HepG2 (cell line): ENCODE data around the gene METRN. TPM values are rescaled to one million over a fixed set of nuclear protein-coding genes. Genes with fewer than 3 reads are reported as not detected.

Source experiments
- ARID2 ChIP-seq: sonication (generic); formaldehyde crosslinking; IDR thresholded peaks from 2 replicates; pipeline ENCODE4 v1.8.1; 2022; ENCODE audit warnings: mild to moderate bottlenecking, missing genetic modification reagents, borderline replicate concordance
- CEBPB ChIP-seq: IDR thresholded peaks from 2 replicates; pipeline ENCODE4 v1.6.1; 2011; ENCODE audit warnings: low read depth, low read length, improper control_type of control experiment, borderline replicate concordance
- EEA1 ChIP-seq: sonication (generic); formaldehyde crosslinking; IDR thresholded peaks from 2 replicates; pipeline ENCODE4 v1.5.1; 2020; ENCODE audit warnings: mild to moderate bottlenecking, missing genetic modification reagents, borderline replicate concordance
- HCFC1 ChIP-seq: fragments of 150-350 bp; IDR thresholded peaks from 2 replicates; pipeline ENCODE4 v1.6.1; 2014; ENCODE audit warnings: low read depth, low read length
- HIVEP1 ChIP-seq: sonication (generic); formaldehyde crosslinking; IDR thresholded peaks from 2 replicates; pipeline ENCODE4 v1.4.0; 2020; ENCODE audit warnings: mild to moderate bottlenecking, missing genetic modification reagents
- MIER3 ChIP-seq: IDR thresholded peaks from 2 replicates; pipeline ENCODE4 v1.6.1; 2016; ENCODE audit warnings: missing compliant biosample characterization, borderline replicate concordance
- MTF1 ChIP-seq: sonication (generic); formaldehyde crosslinking; IDR thresholded peaks from 2 replicates; pipeline ENCODE4 v1.5.0; 2020; ENCODE audit warnings: missing genetic modification reagents
- PITX1 ChIP-seq: sonication (generic); formaldehyde crosslinking; IDR thresholded peaks from 2 replicates; pipeline ENCODE4 v1.5.1; 2020; ENCODE audit warnings: mild to moderate bottlenecking, missing genetic modification reagents
- PTBP1 ChIP-seq: fragments of 200-400 bp; formaldehyde crosslinking; IDR thresholded peaks from 2 replicates; pipeline ENCODE4 v1.6.1; 2018; ENCODE audit warnings: low read length, low read depth; ENCODE audit not compliant: poor library complexity, severe bottlenecking
- RXRA ChIP-seq: sonication (generic); formaldehyde crosslinking; IDR thresholded peaks from 2 replicates; pipeline ENCODE4 v1.5.1; 2020; ENCODE audit warnings: missing genetic modification reagents
- SCMH1 ChIP-seq: sonication (generic); formaldehyde crosslinking; IDR thresholded peaks from 2 replicates; pipeline ENCODE4 v1.9.0; 2021; ENCODE audit warnings: missing genetic modification reagents, mild to moderate bottlenecking, borderline replicate concordance
- SMC3 ChIP-seq: IDR thresholded peaks from 2 replicates; pipeline ENCODE4 v1.6.1; 2011; ENCODE audit warnings: low read length, improper control_type of control experiment
- ZFAT ChIP-seq: sonication (generic); formaldehyde crosslinking; conservative IDR thresholded peaks from 2 replicates; pipeline ENCODE4 v1.8.1; 2023; ENCODE audit warnings: missing genetic modification reagents, inconsistent platforms
- ZNF101 ChIP-seq: sonication (generic); formaldehyde crosslinking; IDR thresholded peaks from 2 replicates; pipeline ENCODE4 v1.4.0; 2020; ENCODE audit warnings: mild to moderate bottlenecking, low read depth, missing genetic modification reagents, borderline replicate concordance
- ZNF343 ChIP-seq: sonication (generic); formaldehyde crosslinking; IDR thresholded peaks from 2 replicates; pipeline ENCODE4 v1.4.0; 2020; ENCODE audit warnings: mild to moderate bottlenecking, missing genetic modification reagents
- ZNF382 ChIP-seq: sonication (generic); formaldehyde crosslinking; IDR thresholded peaks from 2 replicates; pipeline ENCODE4 v1.5.0; 2020; ENCODE audit warnings: missing genetic modification reagents, mild to moderate bottlenecking, borderline replicate concordance
- ZSCAN12 ChIP-seq: sonication (generic); formaldehyde crosslinking; IDR thresholded peaks from 2 replicates; pipeline ENCODE4 v1.9.0; 2021; ENCODE audit warnings: mild to moderate bottlenecking, missing genetic modification reagents
- polyA plus RNA-seq, 8 experiments: library from polyadenylated mRNA; depleted of rRNA in 3 of 8; stranded (reverse) in 7 of 8; unstranded in 1 of 8; fragments of >200 nt; fragmentation: Illumina TruSeq in 4 of 8; extraction: Trizol in 4 of 8; gene quantifications; 2 replicates each; pipeline versions ENCODE4 v1.2.1 to v1.2.3, GENCODE V29; 2011 to 2016; ENCODE audit warnings: low read depth in 4 of 8, missing spikeins in 1 of 8, mixed read lengths in 1 of 8; ENCODE audit not compliant: insufficient read depth in 1 of 8
- total RNA-seq, 5 experiments: library from RNA; depleted of rRNA; stranded (reverse); fragments of >200 nt; fragmentation: Illumina TruSeq; extraction: Trizol; gene quantifications; 2 replicates each; pipeline ENCODE4 v1.2.3, GENCODE V29; 2016; ENCODE audit warnings: low read depth in 1 of 5
- TF ChIP-seq, protein P1 (sequence below): fragments of 450-650 bp; IDR thresholded peaks from 2 replicates; pipeline ENCODE4 v1.6.1; 2017; ENCODE audit warnings: mild to moderate bottlenecking
- TF ChIP-seq, protein P2 (sequence below): sonication (generic); formaldehyde crosslinking; IDR thresholded peaks from 2 replicates; pipeline ENCODE4 v1.5.1; 2020; ENCODE audit warnings: mild to moderate bottlenecking, missing genetic modification reagents, borderline replicate concordance
- TF ChIP-seq, protein P3 (sequence below): sonication (generic); formaldehyde crosslinking; IDR thresholded peaks from 2 replicates; pipeline ENCODE4; 2020; ENCODE audit warnings: missing genetic modification reagents, mild to moderate bottlenecking, borderline replicate concordance
- TF ChIP-seq, protein P4 (sequence below): sonication (generic); formaldehyde crosslinking; IDR thresholded peaks from 2 replicates; pipeline ENCODE4 v1.4.0; 2020; ENCODE audit warnings: mild to moderate bottlenecking, missing genetic modification reagents
- TF ChIP-seq, protein P5 (sequence below): sonication (generic); formaldehyde crosslinking; IDR thresholded peaks from 2 replicates; pipeline ENCODE4 v1.4.0; 2020; ENCODE audit warnings: missing genetic modification reagents
- TF ChIP-seq, protein P6 (sequence below): sonication (generic); formaldehyde crosslinking; IDR thresholded peaks from 2 replicates; pipeline ENCODE4 v1.4.0; 2020; ENCODE audit warnings: mild to moderate bottlenecking, missing genetic modification reagents

METRN gene
- total and polyA plus RNA-seq, 2 of the 13 experiments (the other 11 are each of a cell fraction or from before 2014, with no cell fraction given) = 25.5 to 46.1 TPM

DNA sequence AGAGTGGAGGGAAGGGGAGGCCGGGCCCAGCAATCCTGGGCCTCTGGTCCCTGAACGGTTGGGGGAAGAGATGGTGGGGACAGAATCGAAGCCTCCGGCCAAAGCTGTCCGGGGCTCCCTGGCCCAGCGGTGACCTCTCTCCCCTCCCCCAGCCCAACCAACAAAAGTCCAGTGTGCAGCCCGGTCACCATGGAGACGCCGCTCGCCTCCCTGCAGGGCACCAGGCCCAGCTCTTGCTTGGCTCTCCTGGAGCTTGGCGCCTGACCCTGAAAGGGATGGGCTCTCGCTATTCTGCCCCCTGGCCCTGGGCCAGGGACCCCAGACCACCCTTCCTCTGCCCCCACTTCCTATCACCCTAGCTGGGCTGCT lies 1.3 kb downstream of the METRN start (continued):
- TF ChIP-seq, protein P1, sequence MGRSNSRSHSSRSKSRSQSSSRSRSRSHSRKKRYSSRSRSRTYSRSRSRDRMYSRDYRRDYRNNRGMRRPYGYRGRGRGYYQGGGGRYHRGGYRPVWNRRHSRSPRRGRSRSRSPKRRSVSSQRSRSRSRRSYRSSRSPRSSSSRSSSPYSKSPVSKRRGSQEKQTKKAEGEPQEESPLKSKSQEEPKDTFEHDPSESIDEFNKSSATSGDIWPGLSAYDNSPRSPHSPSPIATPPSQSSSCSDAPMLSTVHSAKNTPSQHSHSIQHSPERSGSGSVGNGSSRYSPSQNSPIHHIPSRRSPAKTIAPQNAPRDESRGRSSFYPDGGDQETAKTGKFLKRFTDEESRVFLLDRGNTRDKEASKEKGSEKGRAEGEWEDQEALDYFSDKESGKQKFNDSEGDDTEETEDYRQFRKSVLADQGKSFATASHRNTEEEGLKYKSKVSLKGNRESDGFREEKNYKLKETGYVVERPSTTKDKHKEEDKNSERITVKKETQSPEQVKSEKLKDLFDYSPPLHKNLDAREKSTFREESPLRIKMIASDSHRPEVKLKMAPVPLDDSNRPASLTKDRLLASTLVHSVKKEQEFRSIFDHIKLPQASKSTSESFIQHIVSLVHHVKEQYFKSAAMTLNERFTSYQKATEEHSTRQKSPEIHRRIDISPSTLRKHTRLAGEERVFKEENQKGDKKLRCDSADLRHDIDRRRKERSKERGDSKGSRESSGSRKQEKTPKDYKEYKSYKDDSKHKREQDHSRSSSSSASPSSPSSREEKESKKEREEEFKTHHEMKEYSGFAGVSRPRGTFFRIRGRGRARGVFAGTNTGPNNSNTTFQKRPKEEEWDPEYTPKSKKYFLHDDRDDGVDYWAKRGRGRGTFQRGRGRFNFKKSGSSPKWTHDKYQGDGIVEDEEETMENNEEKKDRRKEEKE = no peak
- TF ChIP-seq ZNF101 (CRISPR knock-in tag) (no peak), PITX1 (CRISPR knock-in tag) (0 out of 2 replicates have a peak, but pooled peaks have one; percentile 10), HIVEP1 (CRISPR knock-in tag) (no peak), SCMH1 (CRISPR knock-in tag) (no peak), ZSCAN12 (no peak), ZFAT (CRISPR knock-in tag) (no peak), MTF1 (CRISPR knock-in tag) (no peak), RXRA (peak; percentile 93), ZNF343 (CRISPR knock-in tag) (no peak), SMC3 (no peak), CEBPB (no peak), HCFC1 (no peak), ZNF382 (no peak), ARID2 (CRISPR knock-in tag) (no peak), PTBP1 (no peak), EEA1 (CRISPR knock-in tag) (no peak), MIER3 (no peak)
- TF ChIP-seq, protein P2, sequence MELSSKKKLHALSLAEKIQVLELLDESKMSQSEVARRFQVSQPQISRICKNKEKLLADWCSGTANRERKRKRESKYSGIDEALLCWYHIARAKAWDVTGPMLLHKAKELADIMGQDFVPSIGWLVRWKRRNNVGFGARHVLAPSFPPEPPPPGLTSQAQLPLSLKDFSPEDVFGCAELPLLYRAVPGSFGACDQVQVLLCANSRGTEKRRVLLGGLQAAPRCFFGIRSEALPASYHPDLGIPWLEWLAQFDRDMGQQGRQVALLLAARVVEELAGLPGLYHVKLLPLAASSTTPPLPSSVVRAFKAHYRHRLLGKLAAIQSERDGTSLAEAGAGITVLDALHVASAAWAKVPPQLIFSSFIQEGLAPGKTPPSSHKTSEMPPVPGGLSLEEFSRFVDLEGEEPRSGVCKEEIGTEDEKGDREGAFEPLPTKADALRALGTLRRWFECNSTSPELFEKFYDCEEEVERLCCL = no peak
- TF ChIP-seq, protein P3, sequence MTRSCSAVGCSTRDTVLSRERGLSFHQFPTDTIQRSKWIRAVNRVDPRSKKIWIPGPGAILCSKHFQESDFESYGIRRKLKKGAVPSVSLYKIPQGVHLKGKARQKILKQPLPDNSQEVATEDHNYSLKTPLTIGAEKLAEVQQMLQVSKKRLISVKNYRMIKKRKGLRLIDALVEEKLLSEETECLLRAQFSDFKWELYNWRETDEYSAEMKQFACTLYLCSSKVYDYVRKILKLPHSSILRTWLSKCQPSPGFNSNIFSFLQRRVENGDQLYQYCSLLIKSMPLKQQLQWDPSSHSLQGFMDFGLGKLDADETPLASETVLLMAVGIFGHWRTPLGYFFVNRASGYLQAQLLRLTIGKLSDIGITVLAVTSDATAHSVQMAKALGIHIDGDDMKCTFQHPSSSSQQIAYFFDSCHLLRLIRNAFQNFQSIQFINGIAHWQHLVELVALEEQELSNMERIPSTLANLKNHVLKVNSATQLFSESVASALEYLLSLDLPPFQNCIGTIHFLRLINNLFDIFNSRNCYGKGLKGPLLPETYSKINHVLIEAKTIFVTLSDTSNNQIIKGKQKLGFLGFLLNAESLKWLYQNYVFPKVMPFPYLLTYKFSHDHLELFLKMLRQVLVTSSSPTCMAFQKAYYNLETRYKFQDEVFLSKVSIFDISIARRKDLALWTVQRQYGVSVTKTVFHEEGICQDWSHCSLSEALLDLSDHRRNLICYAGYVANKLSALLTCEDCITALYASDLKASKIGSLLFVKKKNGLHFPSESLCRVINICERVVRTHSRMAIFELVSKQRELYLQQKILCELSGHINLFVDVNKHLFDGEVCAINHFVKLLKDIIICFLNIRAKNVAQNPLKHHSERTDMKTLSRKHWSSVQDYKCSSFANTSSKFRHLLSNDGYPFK (CRISPR knock-in tag) = 0 out of 2 replicates have a peak, but pooled peaks have one; percentile 41
- TF ChIP-seq, protein P4, sequence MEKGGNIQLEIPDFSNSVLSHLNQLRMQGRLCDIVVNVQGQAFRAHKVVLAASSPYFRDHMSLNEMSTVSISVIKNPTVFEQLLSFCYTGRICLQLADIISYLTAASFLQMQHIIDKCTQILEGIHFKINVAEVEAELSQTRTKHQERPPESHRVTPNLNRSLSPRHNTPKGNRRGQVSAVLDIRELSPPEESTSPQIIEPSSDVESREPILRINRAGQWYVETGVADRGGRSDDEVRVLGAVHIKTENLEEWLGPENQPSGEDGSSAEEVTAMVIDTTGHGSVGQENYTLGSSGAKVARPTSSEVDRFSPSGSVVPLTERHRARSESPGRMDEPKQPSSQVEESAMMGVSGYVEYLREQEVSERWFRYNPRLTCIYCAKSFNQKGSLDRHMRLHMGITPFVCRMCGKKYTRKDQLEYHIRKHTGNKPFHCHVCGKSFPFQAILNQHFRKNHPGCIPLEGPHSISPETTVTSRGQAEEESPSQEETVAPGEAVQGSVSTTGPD = no peak
- TF ChIP-seq, protein P5, sequence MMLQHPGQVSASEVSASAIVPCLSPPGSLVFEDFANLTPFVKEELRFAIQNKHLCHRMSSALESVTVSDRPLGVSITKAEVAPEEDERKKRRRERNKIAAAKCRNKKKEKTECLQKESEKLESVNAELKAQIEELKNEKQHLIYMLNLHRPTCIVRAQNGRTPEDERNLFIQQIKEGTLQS (CRISPR knock-in tag) = no peak
- TF ChIP-seq, protein P6, sequence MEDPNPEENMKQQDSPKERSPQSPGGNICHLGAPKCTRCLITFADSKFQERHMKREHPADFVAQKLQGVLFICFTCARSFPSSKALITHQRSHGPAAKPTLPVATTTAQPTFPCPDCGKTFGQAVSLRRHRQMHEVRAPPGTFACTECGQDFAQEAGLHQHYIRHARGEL = no peak
